ENCODE results near the gene SCTR. TPM values are rescaled to one million over a fixed set of nuclear protein-coding genes. Genes with fewer than 3 reads are reported as not detected.

Gene SCTR
- total and polyA plus RNA-seq, 2 of the 13 experiments (the other 11 are each of a cell fraction or from before 2014, with no cell fraction given) = not detected

- TF ChIP-seq RORA (CRISPR knock-in tag; IDR thresholded peaks at IDR 0.05) (no peak), USF2 (IDR thresholded peaks at IDR 0.05; ENCODE audit: low read depth, low read length) (no peak), USF2 (CRISPR knock-in tag; IDR thresholded peaks at IDR 0.05; ENCODE audit: borderline replicate concordance) (no peak), DNMT1 (CRISPR knock-in tag; IDR thresholded peaks at IDR 0.05) (no peak), ZNF18 (CRISPR knock-in tag; IDR thresholded peaks at IDR 0.05; ENCODE audit: insufficient replicate concordance) (peak; percentile 49), ZNF616 (CRISPR knock-in tag; IDR thresholded peaks at IDR 0.05; ENCODE audit: low read depth) (no peak), THYN1 (CRISPR knock-in tag; IDR thresholded peaks at IDR 0.05; ENCODE audit: borderline replicate concordance, low read depth) (0 out of 2 replicates have a peak, but pooled peaks have one; percentile 29), MXD4 (CRISPR knock-in tag; IDR thresholded peaks at IDR 0.05) (no peak), ZBTB3 (CRISPR knock-in tag; IDR thresholded peaks at IDR 0.05; ENCODE audit: borderline replicate concordance, low read depth) (no peak; the same call in 1 of the 2 replicates), HNRNPK (IDR thresholded peaks at IDR 0.05; ENCODE audit: low read depth, low read length, poor library complexity, severe bottlenecking) (no peak), HNRNPL (IDR thresholded peaks at IDR 0.05; ENCODE audit: low read depth, low read length) (no peak), NR2C2 (CRISPR knock-in tag; IDR thresholded peaks at IDR 0.05; ENCODE audit: borderline replicate concordance) (no peak), ZSCAN5A (CRISPR knock-in tag; IDR thresholded peaks at IDR 0.05; ENCODE audit: borderline replicate concordance) (no peak), ZFP82 (CRISPR knock-in tag; IDR thresholded peaks at IDR 0.05; ENCODE audit: borderline replicate concordance) (no peak), DDIT3 (CRISPR knock-in tag; IDR thresholded peaks at IDR 0.05) (no peak), ZNF703 (CRISPR knock-in tag; IDR thresholded peaks at IDR 0.05; ENCODE audit: borderline replicate concordance) (no peak), ZNF558 (CRISPR knock-in tag; IDR thresholded peaks at IDR 0.05; ENCODE audit: borderline replicate concordance) (no peak), PAWR (CRISPR knock-in tag; IDR thresholded peaks at IDR 0.05; ENCODE audit: borderline replicate concordance) (no peak), SSRP1 (CRISPR knock-in tag; IDR thresholded peaks at IDR 0.05) (no peak), ZNF331 (CRISPR knock-in tag; IDR thresholded peaks at IDR 0.05) (peak; percentile 70), HDAC6 (IDR thresholded peaks at IDR 0.05; ENCODE audit: low read depth, low read length) (no peak), RCOR2 (CRISPR knock-in tag; IDR thresholded peaks at IDR 0.05) (peak; percentile 52; the same call in 1 of the 2 replicates), ZBTB34 (CRISPR knock-in tag; IDR thresholded peaks at IDR 0.05) (0 out of 2 replicates have a peak, but pooled peaks have one; percentile 46)
Measured at GRCh38 chr2:119433636-119434327, 90.5 kb downstream of the SCTR start (continued).
